ENCODE measurements around the gene IL2RA. TPM values are rescaled to one million over a fixed set of nuclear protein-coding genes. Genes with fewer than 3 reads are reported as not detected.
"Not testable (repeated sequence)": the region's sequence is repeated elsewhere in the genome, so short reads cannot be mapped to it uniquely, and the experiment has no call there.

Gene IL2RA
- total RNA-seq, 1 experiment from 2014 or later, result not detected

- DNase-seq (no peak), ATAC-seq (no peak)
- no TSS peak for BruUV-seq (replicated peaks)
- no peaks in the 10 kb centered on the region for H3F3A ChIP-seq (ENCODE audit: low read length, unreplicated experiment)
- no peaks in the 10 kb centered on the region for H3K9me2 ChIP-seq (replicated peaks; ENCODE audit: low read length)
- no peaks in the 10 kb centered on the region for H3K79me2 ChIP-seq (ENCODE audit: low read length)
- intact Hi-C loops (cut with micrococcal nuclease), result no loop called here
- H4K20me1 ChIP-seq (ENCODE audit: low read length), result no peaks in the 10 kb centered on the region
- TF ChIP-seq EZH2phosphoT487 (IDR thresholded peaks at IDR 0.05; ENCODE audit: borderline replicate concordance, low read length) (no peak), CTCF (conservative IDR thresholded peaks at IDR 0.05; ENCODE audit: low read depth, low read length) (no peak), EZH2 (IDR thresholded peaks at IDR 0.05; ENCODE audit: low read length, unreplicated experiment) (no peak)
- no peak overlapping the region for H3K4me3 ChIP-seq (ENCODE audit: low read length)
- peaks cover 8% of the 10 kb centered on the region; the same call in 1 of the 2 replicates for H3K27me3 ChIP-seq (ENCODE audit: low read length)
- H3K36me3 ChIP-seq (ENCODE audit: low read depth, low read length), result no peaks in the 10 kb centered on the region
- no peak overlapping the region for H3K4me2 ChIP-seq (ENCODE audit: low read length)
- no peak overlapping the region for H3K9ac ChIP-seq (ENCODE audit: low read length)
- no peaks in the 10 kb centered on the region for H3K4me1 ChIP-seq (ENCODE audit: insufficient read depth, low read length)
- H3K27ac ChIP-seq (ENCODE audit: low read length), result no peak overlapping the region
- CTCF ChIA-PET, result no interaction called here
- no peak overlapping the region for H2AFZ ChIP-seq (ENCODE audit: low read length)
- POLR2A ChIA-PET (ENCODE audit: unreplicated experiment), result no interaction called here
- H3K9me3 ChIP-seq (ENCODE audit: low read length), result no peaks in the 10 kb centered on the region
Observed at GRCh38 chr10:6067457-6067856, 5.3 kb upstream of the IL2RA start.

- H3K27ac ChIP-seq (ENCODE audit: low read length), result no peak overlapping the region
- ChIA-PET CTCF (no interaction called here), POLR2A (ENCODE audit: unreplicated experiment) (no interaction called here)
- no peak overlapping the region for H2AFZ ChIP-seq (ENCODE audit: low read length)
- H3K4me1 ChIP-seq (ENCODE audit: insufficient read depth, low read length), result no peaks in the 10 kb centered on the region
- no peak for ATAC-seq
- TF ChIP-seq EZH2phosphoT487 (IDR thresholded peaks at IDR 0.05; ENCODE audit: borderline replicate concordance, low read length) (no peak), CTCF (conservative IDR thresholded peaks at IDR 0.05; ENCODE audit: low read depth, low read length) (no peak), EZH2 (IDR thresholded peaks at IDR 0.05; ENCODE audit: low read length, unreplicated experiment) (no peak)
- no TSS peak for BruUV-seq (replicated peaks)
- H3K9me2 ChIP-seq (replicated peaks; ENCODE audit: low read length), result no peaks in the 10 kb centered on the region
- no peaks in the 10 kb centered on the region for H3K9me3 ChIP-seq (ENCODE audit: low read length)
- no peak overlapping the region for H3K4me3 ChIP-seq (ENCODE audit: low read length)
- no peaks in the 10 kb centered on the region for H4K20me1 ChIP-seq (ENCODE audit: low read length)
- H3K4me2 ChIP-seq (ENCODE audit: low read length), result no peak overlapping the region
- DNase-seq, result no peak
- peaks cover 8% of the 10 kb centered on the region; the same call in 1 of the 2 replicates for H3K27me3 ChIP-seq (ENCODE audit: low read length)
- intact Hi-C loops (cut with micrococcal nuclease), result no loop called here
- H3F3A ChIP-seq (ENCODE audit: low read length, unreplicated experiment), result no peaks in the 10 kb centered on the region
- H3K9ac ChIP-seq (ENCODE audit: low read length), result no peak overlapping the region
- no peaks in the 10 kb centered on the region for H3K79me2 ChIP-seq (ENCODE audit: low read length)
- H3K36me3 ChIP-seq (ENCODE audit: low read depth, low read length), result no peaks in the 10 kb centered on the region
Observed at GRCh38 chr10:6065835-6066234, 3.7 kb upstream of the IL2RA start.

GRCh38 chr10:6065406-6065805 is 3.2 kb upstream of the IL2RA start:
- H3K27me3 ChIP-seq (ENCODE audit: low read length), result peaks cover 8% of the 10 kb centered on the region; the same call in 1 of the 2 replicates
- no peaks in the 10 kb centered on the region for H3K36me3 ChIP-seq (ENCODE audit: low read depth, low read length)
- H3K9me3 ChIP-seq (ENCODE audit: low read length), result no peaks in the 10 kb centered on the region
- H3K79me2 ChIP-seq (ENCODE audit: low read length), result no peaks in the 10 kb centered on the region
- no peaks in the 10 kb centered on the region for H3F3A ChIP-seq (ENCODE audit: low read length, unreplicated experiment)
- no peaks in the 10 kb centered on the region for H3K4me1 ChIP-seq (ENCODE audit: insufficient read depth, low read length)
- POLR2A ChIA-PET (ENCODE audit: unreplicated experiment), result no interaction called here
- CTCF ChIA-PET, result no interaction called here
- H2AFZ ChIP-seq (ENCODE audit: low read length), result no peak overlapping the region
- no peaks in the 10 kb centered on the region for H3K9me2 ChIP-seq (replicated peaks; ENCODE audit: low read length)
- H4K20me1 ChIP-seq (ENCODE audit: low read length), result no peaks in the 10 kb centered on the region
- no peak overlapping the region for H3K27ac ChIP-seq (ENCODE audit: low read length)
- TF ChIP-seq CTCF (conservative IDR thresholded peaks at IDR 0.05; ENCODE audit: low read depth, low read length) (no peak), EZH2phosphoT487 (IDR thresholded peaks at IDR 0.05; ENCODE audit: borderline replicate concordance, low read length) (no peak), EZH2 (IDR thresholded peaks at IDR 0.05; ENCODE audit: low read length, unreplicated experiment) (no peak)
- no peak overlapping the region for H3K4me2 ChIP-seq (ENCODE audit: low read length)
- intact Hi-C loops (cut with micrococcal nuclease), result no loop called here
- DNase-seq (no peak), ATAC-seq (no peak)
- no TSS peak for BruUV-seq (replicated peaks)
- H3K9ac ChIP-seq (ENCODE audit: low read length), result no peak overlapping the region
- no peak overlapping the region for H3K4me3 ChIP-seq (ENCODE audit: low read length)

GRCh38 chr10:6064726-6065125 is 2.6 kb upstream of the IL2RA start:
- ATAC-seq; H3K27ac ChIP-seq (ENCODE audit: low read length); DNase-seq; H3K9ac ChIP-seq (ENCODE audit: low read length); H2AFZ ChIP-seq (ENCODE audit: low read length); H3K79me2 ChIP-seq (ENCODE audit: low read length); H3K4me3 ChIP-seq (ENCODE audit: low read length); H3F3A ChIP-seq (ENCODE audit: low read length, unreplicated experiment); CTCF ChIA-PET; POLR2A ChIA-PET (ENCODE audit: unreplicated experiment); H3K9me3 ChIP-seq (ENCODE audit: low read length); H3K4me2 ChIP-seq (ENCODE audit: low read length); BruUV-seq (replicated peaks); intact Hi-C loops (cut with micrococcal nuclease); H3K9me2 ChIP-seq (replicated peaks; ENCODE audit: low read length); H3K4me1 ChIP-seq (ENCODE audit: insufficient read depth, low read length); H3K36me3 ChIP-seq (ENCODE audit: low read depth, low read length); H4K20me1 ChIP-seq (ENCODE audit: low read length); H3K27me3 ChIP-seq (ENCODE audit: low read length): not testable (repeated sequence)

Data from PC-3 (cell line).